Measurements from ENCODE around the gene JARID2. TPM values are rescaled to one million over a fixed set of nuclear protein-coding genes. Genes with fewer than 3 reads are reported as not detected.

Gene JARID2
- polyA plus RNA-seq, 1 of the 3 experiments (the other 2 are of a cell fraction): 3.4 TPM

- no peak overlapping the region for H3K27ac ChIP-seq (ENCODE audit: low read depth in 2 of 2, low read length in 1 of 2)
- H3F3A ChIP-seq (replicated peaks; ENCODE audit: insufficient read depth): no peaks in the 10 kb centered on the region
- ChIA-PET CTCF (interaction anchor here (2.1 kb wide), 1 partner anchor 137 kb away, joined by 8 read pairs; no protein-coding TSS in a partner anchor), POLR2A (no interaction called here)
- no peak overlapping the region for H2AFZ ChIP-seq (ENCODE audit: low read depth)
- no peaks in the 10 kb centered on the region for H3K27me3 ChIP-seq (ENCODE audit: insufficient read depth)
- no peak for DNase-seq
- H3K79me2 ChIP-seq (ENCODE audit: insufficient read depth): peaks cover 71% of the 10 kb centered on the region; the same call in 1 of the 2 replicates
- 93% methylated on average over 14 of the region's 14 CpGs for WGBS (ENCODE audit: low lambda C conversion rate)
- H3K9me2 ChIP-seq: no peaks in the 10 kb centered on the region
- TF ChIP-seq CHD2 (IDR thresholded peaks at IDR 0.05; ENCODE audit: low read length, partially characterized antibody) (no peak), EZH2phosphoT487 (IDR thresholded peaks at IDR 0.05; ENCODE audit: borderline replicate concordance, low read depth) (no peak), IRF3 (IDR thresholded peaks at IDR 0.05; ENCODE audit: low read depth, low read length) (no peak), RFX5 (IDR thresholded peaks at IDR 0.05; ENCODE audit: low read length) (no peak), MAX (IDR thresholded peaks at IDR 0.05; ENCODE audit: low read depth) (no peak), ZBTB33 (IDR thresholded peaks at IDR 0.05; ENCODE audit: borderline replicate concordance, low read depth) (no peak), YY1 (IDR thresholded peaks at IDR 0.05; ENCODE audit: low read depth) (no peak), PBX3 (IDR thresholded peaks at IDR 0.05) (no peak), MXI1 (IDR thresholded peaks at IDR 0.05; ENCODE audit: low read depth, low read length) (no peak), SIN3A (IDR thresholded peaks at IDR 0.05; ENCODE audit: borderline replicate concordance, low read depth, low read length) (no peak), USF2 (IDR thresholded peaks at IDR 0.05; ENCODE audit: borderline replicate concordance, low read depth, low read length) (no peak), JUND (IDR thresholded peaks at IDR 0.05) (no peak), TEAD4 (IDR thresholded peaks at IDR 0.05; ENCODE audit: borderline replicate concordance, insufficient read depth) (no peak), FOXJ3 (CRISPR knock-in tag; IDR thresholded peaks at IDR 0.05) (no peak), RCOR1 (IDR thresholded peaks at IDR 0.05; ENCODE audit: low read length) (no peak), MEF2A (IDR thresholded peaks at IDR 0.05; ENCODE audit: borderline replicate concordance, low read depth) (no peak), TAF1 (IDR thresholded peaks at IDR 0.05; ENCODE audit: borderline replicate concordance, low read depth, low read length) (no peak), POLR2AphosphoS5 (IDR thresholded peaks at IDR 0.05; ENCODE audit: low read depth, low read length) (no peak), GABPA (IDR thresholded peaks at IDR 0.05; ENCODE audit: low read depth) (no peak), USF1 (IDR thresholded peaks at IDR 0.05; ENCODE audit: borderline replicate concordance, low read depth) (no peak)
- H4K20me1 ChIP-seq (ENCODE audit: insufficient read depth): peaks cover 18% of the 10 kb centered on the region
- H3K36me3 ChIP-seq (replicated peaks in 1 of 2; ENCODE audit: control insufficient read depth in 1 of 2, insufficient read depth in 2 of 2, low read length in 1 of 2): no peaks in the 10 kb centered on the region
- no peak overlapping the region for H3K9ac ChIP-seq
- peaks cover 4 to 17% of the 10 kb centered on the region in 2 experiments; a peak in 2 of 4 replicates for H3K4me1 ChIP-seq (ENCODE audit: control insufficient read depth in 1 of 2, insufficient read depth in 2 of 2, low read depth in 1 of 2, low read length in 1 of 2)
- no peak overlapping the region for H3K4me3 ChIP-seq (ENCODE audit: low read depth in 2 of 2, low read length in 1 of 2)
- no peaks in the 10 kb centered on the region for H3K9me3 ChIP-seq
- H3K4me2 ChIP-seq: no peak overlapping the region
Measured at GRCh38 chr6:15253203-15254022, 7.5 kb downstream of the JARID2 start.

Data from SK-N-SH (cell line).